Keratinocyte (primary cell): ENCODE results near the gene NEK9.

Experiments
- CTCF ChIP-seq, 3 experiments: IDR thresholded peaks in 1 of 3; conservative IDR thresholded peaks in 1 of 3; optimal IDR thresholded peaks in 1 of 3; 2 replicates in 2 of 3; 3 replicates in 1 of 3; pipeline versions ENCODE3 to v1.5.1; 2011; ENCODE audit warnings: low read length in 3 of 3, mild to moderate bottlenecking in 3 of 3, moderate library complexity in 2 of 3, control low read depth in 1 of 3, inconsistent platforms in 1 of 3; ENCODE audit not compliant: insufficient read depth in 2 of 3; ENCODE audit errors: extremely low read depth in 1 of 3
- EZH2 ChIP-seq: IDR thresholded peaks from one replicate; pipeline ENCODE4 v1.6.1; 2012; ENCODE audit warnings: inconsistent platforms, mild to moderate bottlenecking, low read length, moderate library complexity

GRCh38 chr14:75094896-75095295, 32.0 kb downstream of the NEK9 start:
- no peak for TF ChIP-seq CTCF (optimal IDR thresholded peaks at IDR 0.05 in 1 of 3, IDR thresholded peaks at IDR 0.05 in 1 of 3, conservative IDR thresholded peaks at IDR 0.05 in 1 of 3; ENCODE audit: extremely low read depth in 1 of 3, insufficient read depth in 2 of 3, low read length in 3 of 3)
- TF ChIP-seq EZH2: no peak
